Measurements from ENCODE around the gene CKM.
"Not testable (repeated sequence)": the region's sequence is repeated elsewhere in the genome, so short reads cannot be mapped to it uniquely, and the experiment has no call there.

Gene CKM

DNA sequence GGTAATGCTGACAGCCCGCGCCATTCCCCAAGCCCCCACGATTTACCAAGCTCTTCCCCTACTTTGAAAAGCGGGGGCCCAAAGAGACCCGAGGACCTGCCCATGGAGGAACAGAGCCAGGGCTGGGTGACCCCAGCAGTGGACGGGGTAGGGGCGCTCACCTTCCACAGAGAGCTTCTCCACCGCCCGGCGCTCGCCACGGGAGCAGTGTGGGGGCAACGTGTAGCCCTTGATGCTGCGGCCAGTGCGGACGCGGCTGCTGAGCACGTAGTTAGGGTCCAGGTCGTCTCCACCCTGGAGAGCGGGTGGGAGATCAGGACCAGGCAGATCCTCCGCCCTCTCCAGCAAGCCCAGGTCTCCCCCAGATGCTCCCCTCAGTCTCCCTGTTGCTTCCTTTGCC lies 7.4 kb downstream of the CKM start:
- no peak for DNase-seq

DNA sequence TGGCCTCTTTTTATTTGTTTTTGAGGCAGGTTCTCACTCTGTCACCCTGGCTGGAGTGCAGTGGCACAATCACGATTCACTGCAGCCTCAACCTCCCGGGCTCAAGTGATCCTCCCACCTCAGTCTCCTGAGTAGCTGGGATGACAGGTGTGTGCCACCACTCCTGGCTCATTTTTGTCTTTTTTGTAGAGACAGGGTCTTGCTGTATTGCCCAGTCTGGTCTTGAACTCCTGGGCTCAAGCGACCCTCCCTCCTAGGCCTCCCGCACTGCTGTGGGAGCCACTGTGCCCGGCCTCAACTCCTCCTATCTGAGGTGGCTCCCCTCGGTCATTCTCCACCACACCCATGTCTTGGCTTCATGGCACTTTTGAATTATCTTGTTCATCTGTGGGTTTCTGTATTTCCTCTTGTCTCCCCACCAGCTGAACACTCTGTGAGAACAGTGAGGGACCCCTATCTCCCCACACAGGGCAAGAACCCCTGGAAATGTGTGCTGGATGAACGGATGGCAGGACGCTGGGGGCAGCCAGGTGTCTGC lies 7.9 kb downstream of the CKM start:
- DNase-seq = no peak

DNA sequence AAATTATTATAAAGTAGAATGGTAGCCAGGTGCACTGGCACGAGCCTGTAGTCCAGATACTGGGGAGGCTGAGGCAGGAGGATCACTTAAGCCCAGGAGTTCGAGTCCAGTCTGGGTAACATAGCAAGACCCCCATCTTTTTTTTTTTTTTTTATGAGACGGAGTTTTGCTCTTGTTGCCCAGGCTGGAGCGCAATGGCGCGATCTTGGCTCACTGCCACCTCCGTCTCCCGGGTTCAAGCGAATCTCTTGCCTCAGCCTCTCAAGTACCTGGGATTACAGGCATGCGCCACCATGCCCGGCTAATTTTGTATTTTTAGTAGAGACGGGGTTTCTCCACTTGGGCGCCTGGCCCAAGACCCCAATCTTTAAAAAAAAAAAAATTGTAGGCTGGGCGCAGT lies 10.4 kb downstream of the CKM start:
- not testable (repeated sequence) for DNase-seq

DNA sequence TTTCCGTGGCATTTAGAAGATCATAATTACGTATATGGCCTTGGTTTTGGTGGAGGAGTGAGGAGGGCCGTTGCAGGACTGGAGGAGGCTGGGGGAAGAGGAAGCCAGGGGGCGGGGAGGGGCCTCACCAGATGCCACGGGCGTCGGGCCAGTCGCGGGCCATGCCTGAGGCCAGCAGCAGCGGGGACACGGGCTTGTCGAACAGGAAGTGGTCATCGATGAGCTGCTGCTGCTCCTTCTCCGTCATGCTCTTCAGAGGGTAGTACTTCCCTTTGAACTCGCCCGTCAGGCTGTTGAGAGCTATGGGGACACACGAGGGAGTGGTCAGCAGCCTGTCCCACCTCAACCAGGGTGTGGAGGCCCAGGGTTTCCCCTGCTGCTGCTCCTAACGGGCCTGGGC lies 11.1 kb downstream of the CKM start:
- DNase-seq = no peak

DNA sequence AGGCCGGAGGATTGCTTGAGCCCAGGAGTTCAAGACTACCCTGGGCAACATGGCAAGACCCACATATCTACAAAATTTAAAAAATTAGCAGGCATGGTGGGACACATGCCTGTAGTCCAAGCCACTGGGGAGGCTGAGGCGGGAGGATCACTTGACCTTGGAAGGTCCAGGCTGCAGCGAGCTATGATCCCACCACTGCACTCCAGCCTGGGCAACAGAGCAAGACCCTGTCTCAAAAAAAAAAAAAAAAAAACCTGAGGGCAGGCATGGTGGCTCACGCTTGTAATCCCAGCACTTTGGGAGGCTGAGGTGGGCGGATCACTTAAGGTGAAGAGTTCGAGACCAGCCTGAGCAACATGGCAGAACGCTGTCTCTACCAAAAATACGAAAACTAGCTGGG lies 13.4 kb downstream of the CKM start:
- not testable (repeated sequence) for DNase-seq

DNA sequence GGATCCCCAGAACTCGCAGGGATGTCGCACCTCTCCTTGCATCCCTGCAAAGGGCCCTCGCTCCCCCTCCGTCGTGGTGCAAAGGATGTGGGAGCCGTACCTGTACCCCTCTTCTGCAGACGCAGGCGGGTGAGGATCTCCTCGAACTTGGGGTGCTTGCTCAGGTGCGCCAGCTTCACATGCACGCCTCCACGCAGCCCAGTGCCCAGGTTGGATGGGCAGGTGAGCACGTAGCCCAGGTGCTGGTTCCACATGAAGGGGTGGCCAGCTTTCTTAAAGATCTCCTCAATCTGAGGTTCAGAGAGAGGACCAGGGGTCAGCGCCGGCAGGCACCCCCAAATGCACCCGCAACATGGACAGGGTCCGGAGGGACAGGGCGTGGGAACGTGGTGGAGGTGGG lies 15.3 kb downstream of the CKM start:
- no peak for DNase-seq

DNA sequence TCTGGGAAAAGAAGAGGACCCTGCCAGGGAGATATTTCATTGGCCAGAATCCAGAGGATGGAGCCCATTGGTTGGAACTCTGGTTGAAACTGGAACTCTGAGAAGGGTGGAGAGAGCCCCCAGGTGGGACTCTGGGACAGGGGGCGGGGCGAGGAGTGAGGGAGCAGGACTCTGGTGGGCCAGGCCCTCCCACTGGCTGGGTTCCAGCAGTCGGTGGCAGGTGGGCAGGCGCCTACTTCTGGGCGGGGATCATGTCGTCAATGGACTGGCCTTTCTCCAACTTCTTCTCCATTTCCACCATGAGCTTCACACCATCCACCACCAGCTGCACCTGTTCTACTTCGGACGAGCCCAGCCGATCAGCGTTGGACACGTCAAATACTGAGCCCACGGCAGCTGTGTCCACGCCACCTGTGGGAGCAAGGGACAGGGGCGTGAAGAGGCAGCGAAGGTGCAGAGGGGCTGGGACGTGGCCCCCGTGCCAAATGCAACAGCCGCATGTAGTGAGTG lies 16.1 kb downstream of the CKM start:
- DNase-seq = peak; percentile 28

DNA sequence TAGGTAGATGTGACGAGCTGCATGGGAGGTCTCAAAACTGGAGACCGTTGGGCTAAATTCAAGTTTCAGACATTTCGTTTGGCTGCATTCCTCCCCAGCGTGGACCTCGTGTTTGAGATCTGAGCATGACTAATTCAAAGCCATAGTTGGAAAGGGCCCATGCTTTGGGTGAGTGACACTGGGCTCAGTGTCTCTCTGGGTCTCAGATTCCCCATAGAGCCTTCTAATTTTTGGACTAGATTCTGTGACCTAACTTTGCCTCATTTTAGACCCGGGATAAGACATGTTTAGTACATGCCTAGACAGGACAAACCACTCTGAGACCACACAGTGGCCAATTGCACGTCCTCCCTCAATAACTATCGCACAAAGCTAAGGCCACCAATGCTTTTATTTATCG lies 16.6 kb downstream of the CKM start:
- DNase-seq = no peak

DNA sequence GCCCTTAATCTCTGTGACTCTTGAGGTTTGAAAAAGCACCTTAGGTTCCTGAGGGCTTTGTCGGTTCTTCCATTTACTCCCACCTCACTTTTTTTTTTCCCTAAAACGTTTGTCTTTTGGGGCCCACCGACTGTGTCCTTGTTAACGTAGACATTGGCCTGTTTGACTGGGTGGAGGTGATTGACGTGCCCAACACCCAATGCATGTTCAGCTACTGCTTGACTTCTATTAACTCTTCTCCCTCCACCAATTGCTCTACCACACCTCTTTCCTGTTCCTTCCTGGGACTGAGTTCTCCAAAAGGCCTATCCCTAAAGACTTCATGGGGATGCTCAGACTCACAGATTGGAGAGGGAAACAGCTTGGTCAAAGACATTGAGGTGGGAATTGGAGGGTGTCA lies 17.3 kb downstream of the CKM start:
- DNase-seq = no peak

DNA sequence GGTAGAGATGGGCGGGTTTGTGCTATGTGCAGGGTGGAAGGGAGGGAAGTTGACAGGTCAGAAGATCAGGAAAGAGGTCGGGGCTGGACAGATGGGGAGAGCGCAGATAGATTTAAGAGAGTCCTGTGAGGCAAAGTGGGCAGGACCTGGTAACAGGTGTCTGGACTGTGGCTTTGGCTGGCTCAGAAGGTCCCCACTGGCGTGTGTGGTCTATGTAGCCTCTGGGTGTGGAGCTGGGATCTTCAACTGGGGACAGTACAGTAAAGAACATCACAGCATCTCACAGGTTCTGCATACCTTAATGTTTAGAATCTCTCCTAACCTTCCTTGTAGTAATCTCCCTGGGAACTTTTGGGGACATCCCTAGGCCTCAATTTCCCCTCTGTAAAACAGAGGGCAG lies 17.7 kb downstream of the CKM start:
- DNase-seq = no peak

DNA sequence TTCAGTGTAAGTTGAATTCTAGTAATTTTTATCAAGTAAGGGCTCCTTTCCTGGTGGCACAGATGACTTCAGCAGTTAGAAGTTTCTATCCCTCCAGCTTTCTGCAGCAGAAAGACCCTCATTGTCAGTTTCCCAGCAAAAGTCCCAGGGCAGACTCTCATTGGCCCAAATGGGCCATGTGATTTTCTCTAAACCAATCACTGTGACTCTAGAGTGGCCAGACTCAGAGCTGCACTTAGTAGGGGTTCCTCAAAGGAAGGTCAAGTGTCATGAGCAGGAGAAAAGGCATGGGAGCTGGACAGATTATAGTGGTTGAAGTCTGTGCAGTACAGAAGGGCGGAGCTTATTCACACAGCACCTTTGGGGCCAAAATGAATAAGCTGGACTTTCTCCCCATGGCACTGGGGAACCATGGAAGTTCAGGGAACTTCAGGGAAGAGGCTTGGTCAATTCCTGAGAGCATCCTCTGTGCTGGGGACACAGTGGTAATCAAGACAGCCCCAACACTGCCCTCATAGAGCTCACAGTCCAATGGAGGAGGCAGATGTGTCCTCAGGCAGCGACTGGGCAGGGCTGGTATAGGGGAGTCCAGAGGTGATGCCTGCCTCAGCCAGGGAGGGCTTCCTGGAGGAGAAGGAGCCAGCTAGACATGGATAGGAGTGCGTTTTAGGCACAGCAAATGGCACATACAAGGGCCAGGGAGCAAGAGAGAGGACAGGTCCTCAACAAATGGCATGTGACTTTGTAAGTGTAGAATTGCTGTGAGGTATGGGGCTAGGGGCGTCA lies 18.3 kb downstream of the CKM start:
- no peak for DNase-seq

DNA sequence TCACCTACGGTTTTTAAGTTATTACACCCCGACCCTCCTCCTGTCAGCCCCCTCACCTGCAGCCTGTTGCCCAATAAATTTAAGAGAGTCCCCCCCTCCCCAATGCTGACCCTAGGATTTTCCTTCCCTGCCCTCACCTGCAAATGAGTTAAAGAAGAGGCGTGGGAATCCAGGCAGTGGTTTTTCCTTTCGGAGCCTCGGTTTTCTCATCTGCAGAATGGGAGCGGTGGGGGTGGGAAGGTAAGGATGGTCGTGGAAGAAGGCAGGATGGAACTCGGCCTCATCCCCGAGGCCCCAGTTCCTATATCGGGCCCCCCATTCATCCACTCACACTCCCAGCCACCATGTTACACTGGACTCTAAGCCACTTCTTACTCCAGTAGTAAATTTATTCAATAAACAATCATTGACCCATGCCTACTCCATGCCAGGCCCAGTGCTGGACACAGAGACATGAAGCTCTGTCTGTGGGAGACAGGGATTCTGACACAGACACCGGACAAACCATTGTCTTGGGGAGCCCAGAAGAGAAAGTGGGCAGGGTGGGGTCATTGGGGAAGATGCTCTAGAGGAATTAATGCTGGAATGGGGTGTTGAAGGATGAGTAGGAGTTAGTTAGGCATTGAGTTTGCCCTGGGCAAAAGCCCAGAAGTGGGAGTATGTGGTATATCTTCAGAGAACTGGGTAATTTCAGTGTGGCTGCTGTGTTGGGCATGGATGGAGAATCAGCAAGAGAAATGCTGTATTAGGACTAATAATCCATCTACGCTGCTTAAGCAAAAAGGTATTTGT lies 19.2 kb downstream of the CKM start:
- DNase-seq = no peak

DNA sequence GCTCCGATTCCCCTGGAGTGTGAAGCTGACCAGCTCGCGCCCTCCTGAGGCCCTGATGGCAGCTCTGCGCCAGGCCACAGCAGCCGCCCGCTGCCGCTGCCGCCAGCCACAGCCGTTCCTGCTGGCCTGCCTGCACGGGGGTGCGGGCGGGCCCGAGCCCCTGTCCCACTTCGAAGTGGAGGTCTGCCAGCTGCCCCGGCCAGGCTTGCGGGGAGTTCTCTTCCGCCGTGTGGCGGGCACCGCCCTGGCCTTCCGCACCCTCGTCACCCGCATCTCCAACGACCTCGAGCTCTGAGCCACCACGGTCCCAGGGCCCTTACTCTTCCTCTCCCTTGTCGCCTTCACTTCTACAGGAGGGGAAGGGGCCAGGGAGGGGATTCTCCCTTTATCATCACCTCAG lies 20.3 kb downstream of the CKM start:
- DNase-seq = no peak

DNA sequence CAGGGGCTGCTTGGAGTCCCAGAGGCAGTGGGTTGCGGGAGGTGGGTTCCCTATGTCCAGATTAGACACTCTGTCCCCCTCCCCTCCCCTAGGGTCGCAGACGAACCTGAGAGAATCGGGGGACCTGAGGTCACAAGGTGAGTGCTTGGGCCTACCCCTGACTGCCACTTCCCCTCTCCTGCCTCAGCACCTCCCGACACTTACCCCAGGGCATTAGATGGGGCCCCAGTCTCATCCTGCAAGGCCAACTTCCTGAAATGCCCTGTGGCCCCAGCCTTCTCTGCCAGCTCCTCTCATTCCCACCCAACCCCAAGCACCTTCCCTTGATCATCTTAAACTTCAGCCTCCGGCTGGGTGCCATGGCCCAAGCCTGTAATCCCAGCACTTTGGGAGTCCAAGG lies 23.0 kb downstream of the CKM start:
- DNase-seq = no peak

DNA sequence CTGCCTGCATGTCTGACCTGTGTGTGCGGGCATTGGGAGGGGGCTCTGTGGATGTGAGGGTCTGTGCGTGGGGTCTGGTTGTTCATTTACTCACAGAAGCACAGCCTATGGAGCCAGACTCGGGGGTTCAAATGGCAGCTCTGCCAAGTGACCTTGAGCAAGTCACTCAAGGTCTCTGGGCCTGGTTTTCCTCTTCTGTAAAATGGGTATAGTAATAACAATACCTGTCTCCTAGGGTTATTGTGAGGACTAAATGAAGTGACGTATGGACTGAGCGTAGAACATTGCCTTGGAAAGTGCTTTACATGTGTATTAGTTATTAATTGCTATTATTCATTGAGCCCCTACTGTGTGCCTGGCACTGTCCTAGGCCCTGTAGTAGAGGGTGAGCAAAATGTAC lies 24.4 kb downstream of the CKM start:
- DNase-seq = no peak

DNA sequence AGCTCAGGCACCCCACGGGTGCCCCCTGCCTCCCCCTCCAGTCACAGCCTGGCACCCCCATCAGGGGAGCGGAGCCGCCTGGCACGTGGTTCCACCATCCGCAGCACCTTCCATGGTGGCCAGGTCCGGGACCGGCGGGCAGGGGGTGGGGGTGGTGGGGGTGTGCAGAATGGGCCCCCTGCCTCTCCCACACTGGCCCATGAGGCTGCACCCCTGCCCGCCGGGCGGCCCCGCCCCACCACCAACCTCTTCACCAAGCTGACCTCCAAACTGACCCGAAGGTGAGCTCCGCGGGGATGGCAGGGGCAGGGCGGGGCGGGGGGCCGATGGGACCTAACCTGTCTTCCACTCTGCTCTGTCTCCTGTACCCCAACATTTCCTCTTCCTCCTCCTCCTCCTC lies 25.0 kb downstream of the CKM start:
- DNase-seq = no peak

DNA sequence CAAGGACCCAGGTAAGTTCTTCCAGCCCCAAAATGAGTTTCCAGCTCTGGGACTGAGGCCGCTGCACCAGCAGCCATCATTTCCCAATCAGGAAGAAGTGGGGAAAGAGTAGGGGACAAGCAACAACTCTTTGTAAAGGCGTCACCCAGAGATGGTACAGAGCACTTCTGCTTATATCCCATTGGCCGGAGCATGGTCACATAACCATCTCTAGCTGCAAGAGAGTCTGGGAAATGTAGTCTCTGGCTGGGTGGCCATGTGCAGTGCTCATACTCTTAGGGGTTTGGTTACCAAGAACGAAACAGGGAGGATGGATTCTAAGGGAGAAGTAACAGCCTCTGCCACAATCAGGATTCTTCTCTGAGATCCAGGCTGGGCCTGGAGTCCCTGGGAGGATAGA lies 26.3 kb downstream of the CKM start:
- no peak for DNase-seq

DNA sequence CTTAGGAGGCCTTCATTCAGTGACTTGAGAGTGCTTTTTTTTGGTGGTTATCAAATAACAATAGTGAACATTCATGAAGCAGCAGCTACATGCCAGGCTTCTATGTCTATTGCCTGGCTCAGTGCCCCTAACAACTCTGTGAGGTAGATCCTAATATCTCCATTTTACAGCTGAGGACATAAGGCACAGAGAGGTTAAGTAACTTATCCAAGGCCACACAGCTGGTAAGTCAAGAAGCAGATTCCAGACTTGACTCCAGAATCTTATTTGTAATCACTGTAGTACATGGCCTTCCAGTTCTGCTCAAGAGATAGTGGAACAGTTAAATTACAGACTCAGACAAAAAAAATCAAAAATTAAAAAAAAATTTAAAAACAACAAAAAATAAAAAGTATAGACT lies 26.8 kb downstream of the CKM start:
- no peak for DNase-seq

DNA sequence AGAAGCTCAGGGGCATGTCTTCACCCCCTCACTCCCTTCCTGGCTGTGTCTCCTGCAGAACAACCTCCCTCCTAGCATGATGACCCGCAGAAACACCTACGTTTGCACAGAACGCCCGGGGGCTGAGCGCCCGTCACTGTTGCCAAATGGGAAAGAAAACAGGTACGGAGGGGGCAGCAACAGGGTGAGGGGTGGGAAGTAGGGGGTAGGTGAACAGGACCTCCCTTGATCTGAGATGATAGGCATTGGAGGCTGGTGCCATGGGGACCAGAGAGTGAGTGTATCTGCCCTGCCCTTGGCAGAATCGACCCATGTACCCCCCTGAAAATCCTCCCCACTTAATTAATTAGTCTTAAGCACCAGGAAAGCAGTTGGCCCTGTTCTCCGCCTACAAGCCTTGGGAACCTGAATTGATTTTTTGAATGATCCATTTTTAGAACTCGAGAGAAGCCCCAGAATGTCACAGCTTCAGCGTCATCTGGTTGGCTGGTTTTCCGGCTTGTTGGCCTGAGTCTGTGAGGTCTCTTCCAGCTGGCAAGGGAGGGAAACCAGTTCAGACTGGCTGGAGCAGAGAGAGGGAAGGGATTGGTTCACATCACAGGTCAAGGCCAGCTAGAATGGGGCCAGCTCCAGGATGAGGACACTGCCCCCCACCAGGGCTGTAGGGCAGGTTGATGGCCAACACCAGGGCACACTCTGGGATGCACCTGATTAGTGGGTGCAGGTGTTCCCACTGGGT lies 28.2 kb downstream of the CKM start:
- DNase-seq = no peak

DNA sequence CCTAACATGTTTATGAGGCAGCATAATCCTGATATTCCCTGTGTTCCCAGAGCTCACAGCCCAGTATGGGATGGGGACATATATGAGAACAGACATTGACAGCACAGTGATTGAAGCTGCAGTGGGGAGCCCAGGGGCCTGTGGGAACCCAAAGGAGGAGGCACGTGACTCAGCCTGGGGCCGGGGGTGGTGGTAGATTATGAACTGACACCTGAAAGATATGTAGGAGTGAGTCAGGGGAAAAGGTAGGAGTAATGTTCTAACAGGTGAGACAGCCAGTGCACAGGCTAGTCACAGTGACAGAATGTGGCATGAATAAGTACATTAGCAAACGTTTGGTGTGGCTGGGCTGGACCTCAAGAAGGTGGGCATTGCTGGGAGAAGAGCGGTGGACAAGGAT lies 29.0 kb downstream of the CKM start:
- DNase-seq = no peak

DNA sequence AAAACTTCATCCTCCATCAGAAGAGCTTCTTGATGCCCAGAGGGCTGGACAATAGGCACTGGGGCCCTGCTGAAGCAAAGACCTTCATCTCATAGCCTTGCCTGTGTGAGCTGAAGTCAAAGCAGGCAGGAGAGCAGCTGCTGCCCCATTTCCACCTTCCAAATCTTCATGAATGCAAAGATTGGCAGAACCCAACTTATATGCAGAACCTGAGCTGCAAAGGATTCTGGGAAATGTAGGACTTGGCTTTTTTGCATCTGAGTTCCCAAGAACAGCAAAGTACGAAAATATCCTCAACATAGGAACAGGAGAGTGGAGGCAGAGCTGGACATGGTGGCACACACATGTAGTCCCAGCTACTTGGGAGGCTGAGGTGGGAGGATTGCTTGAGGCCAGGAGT lies 30.8 kb downstream of the CKM start:
- DNase-seq = no peak

DNA sequence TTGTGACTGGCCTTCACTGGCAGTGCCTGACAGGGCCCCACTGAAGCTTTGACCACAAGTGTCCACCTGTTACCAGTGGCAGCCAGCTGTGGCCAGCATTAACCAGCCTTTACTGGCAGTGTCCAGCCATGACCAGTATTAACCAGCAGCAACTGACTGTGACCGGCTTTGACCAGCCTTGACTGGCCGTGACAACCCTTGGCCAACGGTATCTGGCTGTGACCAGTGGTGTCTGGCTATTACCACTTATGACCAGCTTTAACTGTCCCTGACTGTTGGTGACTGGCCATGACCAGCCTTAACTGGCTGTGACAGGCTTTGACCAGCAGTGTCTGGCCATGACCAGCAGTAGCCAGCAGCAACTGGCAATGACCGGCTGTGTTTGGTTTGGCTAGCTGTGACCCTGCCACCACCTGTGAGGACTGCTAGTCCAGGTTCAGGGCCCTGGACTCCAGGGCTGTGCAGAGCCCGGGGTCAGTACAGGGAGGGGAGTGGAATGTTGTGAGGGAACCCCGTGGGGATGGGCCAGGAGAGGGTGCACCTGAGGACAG lies 32.2 kb downstream of the CKM start:
- no peak for DNase-seq

DNA sequence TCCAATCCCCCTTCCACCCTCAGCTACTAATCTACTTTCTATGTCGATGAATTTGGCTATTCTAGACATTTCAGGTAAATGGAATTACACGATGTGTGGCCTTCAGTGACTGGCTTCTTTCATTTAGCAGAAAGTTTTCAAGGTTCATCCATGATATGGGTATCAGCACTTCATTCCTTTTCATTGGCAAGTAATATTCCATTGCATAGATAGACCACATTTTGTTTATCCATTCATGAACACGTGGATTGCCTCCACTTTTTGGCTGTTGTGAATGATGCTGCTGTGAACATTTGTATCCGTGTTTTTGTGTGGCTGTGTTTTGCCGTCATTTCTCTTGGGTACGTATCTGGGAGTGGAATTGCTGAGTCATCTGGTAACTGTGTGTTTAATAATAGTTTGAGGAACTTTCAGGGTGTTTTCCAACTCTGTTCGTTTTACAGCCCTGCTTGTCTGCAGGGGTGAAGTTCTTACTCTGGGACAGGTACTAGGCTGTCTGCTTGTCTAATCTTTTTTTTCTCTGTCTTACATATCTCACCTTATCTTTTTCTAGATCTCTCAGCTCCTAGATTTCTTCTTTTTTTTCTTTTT lies 39.1 kb downstream of the CKM start:
- no peak for DNase-seq
